NOMO-1 treated with dmso at 0.1 percent for 144 hours (cell line): Measurements from ENCODE around the gene C19orf33.
"Not testable (repeated sequence)": the region's sequence is repeated elsewhere in the genome, so short reads cannot be mapped to it uniquely, and the experiment has no call there.

Experiments
- DNase-seq: peaks from one replicate; lab custom pipeline; 2025; ENCODE audit not compliant: unreplicated experiment; lab: John Stamatoyannopoulos, UW

The C19orf33 gene

GRCh38 chr19:38336638-38337359 is 32.7 kb downstream of the C19orf33 start:
- peak; percentile 98 for DNase-seq

- DNase-seq, result no peak
Measured at GRCh38 chr19:38337360-38337653, 33.3 kb downstream of the C19orf33 start.

GRCh38 chr19:38339011-38339410 is 35.0 kb downstream of the C19orf33 start:
- not testable (repeated sequence) for DNase-seq

GRCh38 chr19:38340927-38341326 is 36.9 kb downstream of the C19orf33 start:
- no peak for DNase-seq

- no peak for DNase-seq
Measured at GRCh38 chr19:38346837-38347236, 42.8 kb downstream of the C19orf33 start.

GRCh38 chr19:38350883-38351282 is 46.8 kb downstream of the C19orf33 start:
- no peak for DNase-seq

GRCh38 chr19:38351865-38352395 is 47.9 kb downstream of the C19orf33 start:
- DNase-seq, result no peak

GRCh38 chr19:38352611-38353010 is 48.6 kb downstream of the C19orf33 start:
- DNase-seq, result no peak
